Calu3 (cell line): ENCODE data around the gene FOXP1. TPM values are rescaled to one million over a fixed set of nuclear protein-coding genes. Genes with fewer than 3 reads are reported as not detected.

Source experiments
- BruUV-seq: library from RNA; stranded (reverse); fragments of 400-500 nt; replicated peaks from 2 replicates; lab custom pipeline; 2021; lab: Mats Ljungman, UMichigan
- CTCF ChIA-PET: fragments of 300-600 bp; sonication (Branson Sonifier 250); formaldehyde crosslinking; loops from one replicate; lab custom pipeline; 2022; ENCODE audit warnings: antibody characterized with exemption; lab: Charles Lee
- DNase-seq: peaks from one replicate; pipeline ENCODE4 v3.0.0; 2022
- H3K27ac Mint-ChIP-seq: one replicate; pipeline ENCODE4 v1.8.0; 2022; ENCODE audit warnings: mixed read lengths; ENCODE audit not compliant: unreplicated experiment
- H3K27me3 Mint-ChIP-seq: one replicate; pipeline ENCODE4 v1.8.0; 2022; ENCODE audit warnings: mixed read lengths; ENCODE audit not compliant: unreplicated experiment
- H3K36me3 Mint-ChIP-seq: one replicate; pipeline ENCODE4 v1.8.0; 2022; ENCODE audit warnings: mild to moderate bottlenecking, moderate library complexity, mixed read lengths; ENCODE audit not compliant: insufficient read depth, unreplicated experiment
- H3K4me1 Mint-ChIP-seq: one replicate; pipeline ENCODE4 v1.8.0; 2022; ENCODE audit warnings: mild to moderate bottlenecking, low read depth, mixed read lengths; ENCODE audit not compliant: unreplicated experiment
- H3K4me3 Mint-ChIP-seq: one replicate; pipeline ENCODE4 v1.8.0; 2022; ENCODE audit warnings: mild to moderate bottlenecking, low read depth, moderate library complexity, mixed read lengths; ENCODE audit not compliant: unreplicated experiment
- H3K9me3 Mint-ChIP-seq: one replicate; pipeline ENCODE4 v1.8.0; 2022; ENCODE audit warnings: low read depth, mixed read lengths; ENCODE audit not compliant: unreplicated experiment
- intact Hi-C: fragments of 100-400 bp; cut with micrococcal nuclease; formaldehyde crosslinking; loops from one replicate; pipeline ENCODE4 v1.10.0; 2022; ENCODE audit not compliant: unreplicated experiment
- total RNA-seq: library from RNA; stranded (reverse); gene quantifications from 2 replicates; pipeline ENCODE4 v1.2.3, GENCODE V29; 2022
- TF ChIP-seq, protein P1 (sequence below): fragments of 200-600 bp; IDR thresholded peaks from one replicate; pipeline ENCODE4 v1.8.0; 2022; ENCODE audit warnings: antibody characterized with exemption; ENCODE audit not compliant: unreplicated experiment

FOXP1 gene
- total RNA-seq, 1 experiment from 2014 or later: 82.8 TPM

DNA sequence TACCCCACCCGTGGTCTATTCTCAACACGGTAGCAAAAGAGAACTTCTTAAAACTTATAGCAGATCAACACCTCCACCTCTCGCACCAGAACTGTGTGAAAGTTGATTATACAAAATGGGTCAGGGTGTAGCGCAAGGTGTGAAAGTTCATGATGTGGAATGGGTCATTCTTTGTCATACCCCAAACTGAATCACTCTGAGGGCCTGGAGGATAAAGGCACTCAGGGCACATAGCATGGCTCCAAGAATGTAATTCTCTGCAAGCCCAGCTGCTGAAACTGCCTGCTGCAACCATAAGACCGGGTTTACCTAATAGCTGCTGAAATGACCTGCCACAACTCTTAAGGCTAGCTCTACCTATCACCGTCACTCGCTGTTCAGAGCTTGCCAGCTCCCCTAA lies 70.0 kb downstream of the FOXP1 start:
- Mint-ChIP-seq H3K9me3 (no peaks in the 10 kb centered on the region), H3K27ac (no peak overlapping the region), H3K27me3 (no peaks in the 10 kb centered on the region), H3K4me3 (no peak overlapping the region), H3K4me1 (no peaks in the 10 kb centered on the region), H3K36me3 (no peaks in the 10 kb centered on the region)
- DNase-seq: no peak
- TF ChIP-seq, protein P1, sequence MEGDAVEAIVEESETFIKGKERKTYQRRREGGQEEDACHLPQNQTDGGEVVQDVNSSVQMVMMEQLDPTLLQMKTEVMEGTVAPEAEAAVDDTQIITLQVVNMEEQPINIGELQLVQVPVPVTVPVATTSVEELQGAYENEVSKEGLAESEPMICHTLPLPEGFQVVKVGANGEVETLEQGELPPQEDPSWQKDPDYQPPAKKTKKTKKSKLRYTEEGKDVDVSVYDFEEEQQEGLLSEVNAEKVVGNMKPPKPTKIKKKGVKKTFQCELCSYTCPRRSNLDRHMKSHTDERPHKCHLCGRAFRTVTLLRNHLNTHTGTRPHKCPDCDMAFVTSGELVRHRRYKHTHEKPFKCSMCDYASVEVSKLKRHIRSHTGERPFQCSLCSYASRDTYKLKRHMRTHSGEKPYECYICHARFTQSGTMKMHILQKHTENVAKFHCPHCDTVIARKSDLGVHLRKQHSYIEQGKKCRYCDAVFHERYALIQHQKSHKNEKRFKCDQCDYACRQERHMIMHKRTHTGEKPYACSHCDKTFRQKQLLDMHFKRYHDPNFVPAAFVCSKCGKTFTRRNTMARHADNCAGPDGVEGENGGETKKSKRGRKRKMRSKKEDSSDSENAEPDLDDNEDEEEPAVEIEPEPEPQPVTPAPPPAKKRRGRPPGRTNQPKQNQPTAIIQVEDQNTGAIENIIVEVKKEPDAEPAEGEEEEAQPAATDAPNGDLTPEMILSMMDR: no peak
- CTCF ChIA-PET: no interaction called here
- no TSS peak for BruUV-seq
- intact Hi-C loops: no loop called here

DNA sequence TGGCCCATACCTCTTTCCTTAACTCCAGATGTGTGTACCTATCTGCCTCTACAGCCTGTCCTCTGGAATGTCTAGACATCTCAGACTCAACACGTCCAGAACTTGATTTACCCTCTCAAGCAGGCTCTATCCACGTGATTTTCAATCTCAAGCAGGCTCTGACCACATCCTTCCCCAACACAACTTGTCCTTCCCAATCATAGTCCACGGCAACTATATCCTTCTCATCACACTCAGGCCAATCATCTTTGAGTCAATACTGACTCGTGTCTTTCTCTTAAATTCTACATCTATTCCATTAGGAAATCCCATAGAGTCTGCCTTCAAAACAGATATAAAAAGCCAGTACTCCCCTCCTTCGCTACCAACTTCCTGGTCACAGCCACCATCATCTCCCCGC lies 70.4 kb downstream of the FOXP1 start:
- CTCF ChIA-PET: no interaction called here
- H3K36me3 Mint-ChIP-seq: no peaks in the 10 kb centered on the region
- TF ChIP-seq, protein P1: no peak
- DNase-seq: no peak
- no peak overlapping the region for H3K4me3 Mint-ChIP-seq
- H3K9me3 Mint-ChIP-seq: no peaks in the 10 kb centered on the region
- BruUV-seq: no TSS peak
- no peak overlapping the region for H3K27ac Mint-ChIP-seq
- H3K4me1 Mint-ChIP-seq: no peaks in the 10 kb centered on the region
- no peaks in the 10 kb centered on the region for H3K27me3 Mint-ChIP-seq
- intact Hi-C loops: no loop called here

DNA sequence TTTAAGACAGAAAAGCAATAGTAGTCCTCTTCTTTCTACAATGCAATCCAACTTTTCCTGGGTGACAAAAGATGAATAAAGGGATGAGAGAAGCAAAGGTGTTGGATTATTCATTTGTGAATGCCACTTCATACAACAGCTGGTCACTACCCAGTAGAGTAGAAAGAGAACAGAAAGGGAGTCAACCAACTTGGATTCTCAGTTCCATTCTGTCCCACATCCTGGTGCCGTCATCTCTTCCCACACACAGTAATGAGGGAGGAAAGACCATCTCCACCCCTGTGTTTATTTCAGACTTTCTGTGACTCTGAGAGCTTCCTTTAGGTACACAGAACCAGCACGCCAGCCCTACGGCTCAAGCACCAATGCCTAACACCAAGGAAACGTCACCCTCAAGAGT lies 71.0 kb downstream of the FOXP1 start:
- H3K36me3 Mint-ChIP-seq: no peaks in the 10 kb centered on the region
- no TSS peak for BruUV-seq
- H3K4me3 Mint-ChIP-seq: no peak overlapping the region
- no peak overlapping the region for H3K27ac Mint-ChIP-seq
- no peak for DNase-seq
- no peaks in the 10 kb centered on the region for H3K4me1 Mint-ChIP-seq
- CTCF ChIA-PET: no interaction called here
- no peaks in the 10 kb centered on the region for H3K9me3 Mint-ChIP-seq
- no peaks in the 10 kb centered on the region for H3K27me3 Mint-ChIP-seq
- TF ChIP-seq, protein P1: no peak
- intact Hi-C loops: no loop called here

- no peaks in the 10 kb centered on the region for H3K9me3 Mint-ChIP-seq
- H3K36me3 Mint-ChIP-seq: no peaks in the 10 kb centered on the region
- no peak overlapping the region for H3K27ac Mint-ChIP-seq
- no TSS peak for BruUV-seq
- H3K4me1 Mint-ChIP-seq: no peaks in the 10 kb centered on the region
- DNase-seq: no peak
- intact Hi-C loops: no loop called here
- H3K4me3 Mint-ChIP-seq: no peak overlapping the region
- TF ChIP-seq, protein P1: no peak
- CTCF ChIA-PET: no interaction called here
- H3K27me3 Mint-ChIP-seq: no peaks in the 10 kb centered on the region
These were observed 71.5 kb downstream of the FOXP1 start for GRCh38 chr3:71512000-71512399.
